Muscle of leg (tissue), 11 donors: Measurements from ENCODE around the gene SEZ6L. TPM values are rescaled to one million over a fixed set of nuclear protein-coding genes. Genes with fewer than 3 reads are reported as not detected.

ENCODE experiments used
- DNase-seq: peaks from one replicate; pipeline ENCODE4 v3.0.0; 2013
- H3K27ac ChIP-seq: one replicate; pipeline ENCODE4 v1.5.1; 2013; ENCODE audit warnings: mild to moderate bottlenecking, low read length, control low read depth
- H3K27me3 ChIP-seq: one replicate; pipeline ENCODE4 v1.6.1; 2013; ENCODE audit warnings: low read length; ENCODE audit not compliant: control insufficient read depth, insufficient read depth
- H3K36me3 ChIP-seq: one replicate; pipeline ENCODE4 v1.6.1; 2013; ENCODE audit warnings: low read length; ENCODE audit not compliant: control insufficient read depth, insufficient read depth
- H3K4me1 ChIP-seq: one replicate; pipeline ENCODE4 v1.6.1; 2013; ENCODE audit warnings: low read length; ENCODE audit not compliant: control insufficient read depth, insufficient read depth
- H3K4me3 ChIP-seq: one replicate; pipeline ENCODE4 v1.5.1; 2013; ENCODE audit warnings: low read length, control low read depth
- H3K9me3 ChIP-seq: replicated peaks from 2 replicates; pipeline ENCODE4 v1.6.1; 2013; ENCODE audit warnings: low read depth, low read length; ENCODE audit not compliant: control insufficient read depth
- WGBS: methylation state at CpG from one replicate; pipeline ENCODE4 v1.1.5; 2013; ENCODE audit warnings: missing lambda C conversion rate; ENCODE audit not compliant: insufficient coverage; 5-methylcytosine and 5-hydroxymethylcytosine counted together
- polyA plus RNA-seq, 8 donors: library from polyadenylated mRNA; unstranded; fragments of 120-200 nt; gene quantifications; one replicate each; pipeline versions ENCODE4 v1.2.1 to v1.2.3, GENCODE V29; 2013; ENCODE audit warnings: inconsistent platforms in 1 of 8, low replicate concordance in 1 of 8; ENCODE audit not compliant: insufficient read length in 8 of 8, insufficient read depth in 1 of 8
- total RNA-seq: library from RNA; stranded (reverse); fragments of 120-200 nt; gene quantifications from one replicate; pipeline ENCODE4 v1.2.4, GENCODE V29; 2013

Gene SEZ6L
- total and polyA plus RNA-seq, 9 donors: 0.17 to 0.86 (median 0.37) TPM

GRCh38 chr22:26342745-26343410 lies 173.6 kb downstream of the SEZ6L start:
- Histone ChIP-seq H3K27me3 (peaks cover 4% of the 10 kb centered on the region), H3K36me3 (no peaks in the 10 kb centered on the region), H3K9me3 (no peaks in the 10 kb centered on the region), H3K27ac (no peak overlapping the region), H3K4me3 (no peak overlapping the region), H3K4me1 (no peaks in the 10 kb centered on the region)
- DNase-seq: no peak
- 8% methylated on average over 2 of the region's 6 CpGs for WGBS

GRCh38 chr22:26345496-26345895 lies 176.2 kb downstream of the SEZ6L start:
- Histone ChIP-seq H3K27me3 (peaks cover 4% of the 10 kb centered on the region), H3K9me3 (no peaks in the 10 kb centered on the region), H3K27ac (no peak overlapping the region), H3K4me1 (no peaks in the 10 kb centered on the region), H3K36me3 (no peaks in the 10 kb centered on the region), H3K4me3 (no peak overlapping the region)
- DNase-seq: no peak
- WGBS: 59% methylated on average over 2 of the region's 3 CpGs

- no peak for DNase-seq
- Histone ChIP-seq H3K9me3 (no peaks in the 10 kb centered on the region), H3K27me3 (peaks cover 8% of the 10 kb centered on the region), H3K36me3 (no peaks in the 10 kb centered on the region), H3K4me1 (no peaks in the 10 kb centered on the region), H3K4me3 (no peak overlapping the region), H3K27ac (no peak overlapping the region)
- WGBS: no CpG with 5 or more reads among the region's 2 CpGs
These were observed 179.7 kb downstream of the SEZ6L start for GRCh38 chr22:26348810-26349526.

- H3K27ac ChIP-seq: no peak overlapping the region
- H3K27me3 ChIP-seq: peaks cover 8% of the 10 kb centered on the region
- no peaks in the 10 kb centered on the region for H3K36me3 ChIP-seq
- 57% methylated on average over 15 of the region's 20 CpGs for WGBS
- no peak for DNase-seq
- no peaks in the 10 kb centered on the region for H3K4me1 ChIP-seq
- no peaks in the 10 kb centered on the region for H3K9me3 ChIP-seq
- no peak overlapping the region for H3K4me3 ChIP-seq
These were observed 185.4 kb downstream of the SEZ6L start for GRCh38 chr22:26354707-26355106.

- no peaks in the 10 kb centered on the region for H3K36me3 ChIP-seq
- H3K4me1 ChIP-seq: no peaks in the 10 kb centered on the region
- H3K27me3 ChIP-seq: peaks cover 13% of the 10 kb centered on the region
- no peak overlapping the region for H3K4me3 ChIP-seq
- no peak overlapping the region for H3K27ac ChIP-seq
- no CpG with 5 or more reads among the region's 2 CpGs for WGBS
- no peaks in the 10 kb centered on the region for H3K9me3 ChIP-seq
- no peak for DNase-seq
These were observed 188.0 kb downstream of the SEZ6L start for GRCh38 chr22:26357281-26357680.

- 63% methylated on average over 6 of the region's 9 CpGs for WGBS
- Histone ChIP-seq H3K36me3 (no peaks in the 10 kb centered on the region), H3K4me1 (no peaks in the 10 kb centered on the region), H3K27ac (no peak overlapping the region), H3K9me3 (no peaks in the 10 kb centered on the region), H3K4me3 (no peak overlapping the region), H3K27me3 (peaks cover 16% of the 10 kb centered on the region)
- no peak for DNase-seq
These were observed 188.6 kb downstream of the SEZ6L start for GRCh38 chr22:26357813-26358212.

GRCh38 chr22:26359156-26359555 lies 189.9 kb downstream of the SEZ6L start:
- Histone ChIP-seq H3K9me3 (no peaks in the 10 kb centered on the region), H3K4me1 (no peaks in the 10 kb centered on the region), H3K27me3 (peaks cover 16% of the 10 kb centered on the region), H3K36me3 (no peaks in the 10 kb centered on the region), H3K27ac (no peak overlapping the region), H3K4me3 (no peak overlapping the region)
- WGBS: 96% methylated on average over 4 of the region's 4 CpGs
- no peak for DNase-seq

- Histone ChIP-seq H3K27me3 (peaks cover 16% of the 10 kb centered on the region), H3K9me3 (no peaks in the 10 kb centered on the region), H3K36me3 (no peaks in the 10 kb centered on the region), H3K4me3 (no peak overlapping the region), H3K27ac (no peak overlapping the region), H3K4me1 (no peaks in the 10 kb centered on the region)
- DNase-seq: peak; percentile 68
- 5% methylated on average over 8 of the region's 17 CpGs for WGBS
These were observed 191.1 kb downstream of the SEZ6L start for GRCh38 chr22:26360169-26360885.

GRCh38 chr22:26362471-26362870 lies 193.2 kb downstream of the SEZ6L start:
- H3K4me1 ChIP-seq: no peaks in the 10 kb centered on the region
- no peaks in the 10 kb centered on the region for H3K9me3 ChIP-seq
- no peaks in the 10 kb centered on the region for H3K36me3 ChIP-seq
- no peak overlapping the region for H3K27ac ChIP-seq
- DNase-seq: no peak
- 73% methylated on average over 2 of the region's 3 CpGs for WGBS
- peaks cover 14% of the 10 kb centered on the region for H3K27me3 ChIP-seq
- no peak overlapping the region for H3K4me3 ChIP-seq
